GM23338 (cell line): ENCODE measurements around the gene FTO. TPM values are rescaled to one million over a fixed set of nuclear protein-coding genes. Genes with fewer than 3 reads are reported as not detected.

Experiments
- ATAC-seq: fragments of 200-7000 bp; cut with Tn5 transposase; 3 replicates; pipeline ENCODE4 v1.9.1; 2020
- DNase-seq: peaks from one replicate; pipeline ENCODE4 v3.0.0-alpha.2; 2015; ENCODE audit warnings: low spot score
- H2AFZ ChIP-seq: fragments of 200-600 bp; sonication (generic); 2 replicates; pipeline ENCODE4 v1.8.0; 2016; ENCODE audit warnings: antibody characterized with exemption, mild to moderate bottlenecking, moderate library complexity
- H3F3A ChIP-seq: fragments of 200-600 bp; sonication (generic); replicated peaks from 2 replicates; pipeline ENCODE4 v1.8.0; 2017; ENCODE audit warnings: antibody characterized with exemption, mixed run types, low read depth
- H3K27ac ChIP-seq: fragments of 200-600 bp; sonication (generic); 2 replicates; pipeline ENCODE4 v1.6.1; 2016; ENCODE audit warnings: low read depth
- H3K27me3 ChIP-seq: fragments of 200-600 bp; sonication (generic); 2 replicates; pipeline ENCODE4 v1.8.0; 2016; ENCODE audit warnings: mild to moderate bottlenecking, mixed run types, moderate library complexity; ENCODE audit not compliant: insufficient read depth
- H3K36me3 ChIP-seq: fragments of 200-600 bp; sonication (generic); 2 replicates; pipeline ENCODE4 v1.8.0; 2016; ENCODE audit warnings: mild to moderate bottlenecking; ENCODE audit not compliant: insufficient read depth
- H3K4me1 ChIP-seq: fragments of 200-600 bp; sonication (generic); 2 replicates; pipeline ENCODE4 v1.8.0; 2016; ENCODE audit warnings: mild to moderate bottlenecking, moderate library complexity; ENCODE audit not compliant: insufficient read depth
- H3K4me2 ChIP-seq: fragments of 200-600 bp; sonication (generic); 2 replicates; pipeline ENCODE4 v1.7.1; 2017; ENCODE audit warnings: mixed run types
- H3K4me3 ChIP-seq: fragments of 200-600 bp; sonication (generic); 2 replicates; pipeline ENCODE4 v1.6.1; 2016; ENCODE audit warnings: mixed run types
- H3K79me2 ChIP-seq: fragments of 200-600 bp; sonication (generic); replicated peaks from 2 replicates; pipeline ENCODE4 v1.8.0; 2017; ENCODE audit warnings: mild to moderate bottlenecking; ENCODE audit not compliant: insufficient read depth
- H3K9me2 ChIP-seq: fragments of 200-600 bp; sonication (generic); 2 replicates; pipeline ENCODE4 v1.8.0; 2017; ENCODE audit not compliant: insufficient read depth
- H4K20me1 ChIP-seq: fragments of 200-600 bp; sonication (generic); replicated peaks from 2 replicates; pipeline ENCODE4 v1.8.0; 2017; ENCODE audit warnings: mild to moderate bottlenecking; ENCODE audit not compliant: insufficient read depth
- H3K27ac Mint-ChIP-seq: 2 replicates; pipeline ENCODE4 v1.8.0; 2020; ENCODE audit warnings: inconsistent platforms, mild to moderate bottlenecking, moderate library complexity, mixed read lengths
- H3K27me3 Mint-ChIP-seq: 3 replicates; pipeline ENCODE4 v1.8.0; 2022; ENCODE audit warnings: low read depth, mild to moderate bottlenecking, moderate library complexity, mixed read lengths, inconsistent platforms; ENCODE audit not compliant: insufficient read depth, poor library complexity
- H3K36me3 Mint-ChIP-seq: 3 replicates; pipeline ENCODE4 v1.8.0; 2021; ENCODE audit warnings: low read depth, mild to moderate bottlenecking, inconsistent platforms, moderate library complexity, mixed read lengths
- H3K4me1 Mint-ChIP-seq: 3 replicates; pipeline ENCODE4 v1.8.0; 2020; ENCODE audit warnings: mild to moderate bottlenecking, inconsistent platforms, mixed read lengths
- H3K4me3 Mint-ChIP-seq: 3 replicates; pipeline ENCODE4 v1.8.0; 2021; ENCODE audit warnings: moderate library complexity, mild to moderate bottlenecking, inconsistent platforms, mixed read lengths
- H3K9me3 Mint-ChIP-seq: 3 replicates; pipeline ENCODE4 v1.8.0; 2020; ENCODE audit warnings: moderate library complexity, mild to moderate bottlenecking, inconsistent platforms, mixed read lengths
- EZH2 ChIP-seq: fragments of 200-600 bp; sonication (generic); IDR thresholded peaks from one replicate; pipeline ENCODE4 v1.8.0; 2017; ENCODE audit warnings: antibody characterized with exemption, mild to moderate bottlenecking, low read depth; ENCODE audit not compliant: unreplicated experiment
- STAT1 ChIP-seq: IDR thresholded peaks from one replicate; pipeline ENCODE4 v1.6.1; 2016; ENCODE audit warnings: antibody characterized with exemption; ENCODE audit not compliant: unreplicated experiment
- ZNF114 ChIP-seq: fragments of 250-450 bp; sonication (Bioruptor Pico); IDR thresholded peaks from 2 replicates; pipeline ENCODE4 v1.5.0; 2020; ENCODE audit warnings: mild to moderate bottlenecking, moderate library complexity
- ZNF331 ChIP-seq: fragments of 250-450 bp; sonication (Bioruptor Pico); IDR thresholded peaks from 2 replicates; pipeline ENCODE4 v1.5.0; 2020; ENCODE audit warnings: low read depth, mild to moderate bottlenecking, moderate library complexity
- polyA plus RNA-seq: library from polyadenylated mRNA; unstranded; fragments of >200 nt; fragmentation: Nextera tagmentation; extraction: Ambion mirVana; gene quantifications from 2 replicates; pipeline ENCODE4 v1.2.1, GENCODE V29; 2016
- total RNA-seq: library from RNA; depleted of rRNA; stranded (reverse); fragments of >200 nt; shearing (Covaris generic); gene quantifications from 2 replicates; pipeline ENCODE4 v1.2.3, GENCODE V29; 2014
- TF ChIP-seq, protein P1 (sequence below): fragments of 250-450 bp; sonication (Bioruptor Pico); IDR thresholded peaks from 2 replicates; pipeline ENCODE4 v1.5.0; 2020; ENCODE audit warnings: mild to moderate bottlenecking, moderate library complexity
- TF ChIP-seq, protein P2 (sequence below): IDR thresholded peaks from one replicate; pipeline ENCODE4 v1.6.1; 2018; ENCODE audit warnings: antibody characterized with exemption; ENCODE audit not compliant: unreplicated experiment

FTO gene
- total and polyA plus RNA-seq, 2 experiments from 2014 or later, result 17.7 to 69.6 TPM

GRCh38 chr16:53952215-53953208, 248.6 kb downstream of the FTO start:
- no peak overlapping the region for H3K27ac Mint-ChIP-seq
- H3K27ac ChIP-seq, result no peak overlapping the region
- H3K4me2 ChIP-seq, result no peak overlapping the region

More at GRCh38 chr16:53952215-53953208, 248.6 kb downstream of the FTO start:
- Histone ChIP-seq H3K79me2 (no peaks in the 10 kb centered on the region), H3K36me3 (no peaks in the 10 kb centered on the region), H3K9me2 (no peaks in the 10 kb centered on the region), H3K4me3 (no peak overlapping the region), H3K27me3 (no peaks in the 10 kb centered on the region), H2AFZ (no peak overlapping the region), H4K20me1 (peaks cover 4% of the 10 kb centered on the region; the same call in 1 of the 2 replicates), H3K4me1 (no peaks in the 10 kb centered on the region), H3F3A (no peaks in the 10 kb centered on the region)
- no peak for ATAC-seq
- H3K4me1 Mint-ChIP-seq, result no peaks in the 10 kb centered on the region; the same call in 2 of the 3 replicates
- no peak for DNase-seq
- no peaks in the 10 kb centered on the region for H3K9me3 Mint-ChIP-seq
- no peak overlapping the region for H3K4me3 Mint-ChIP-seq
- no peak for TF ChIP-seq EZH2
- no peak for TF ChIP-seq STAT1
- TF ChIP-seq, protein P1, sequence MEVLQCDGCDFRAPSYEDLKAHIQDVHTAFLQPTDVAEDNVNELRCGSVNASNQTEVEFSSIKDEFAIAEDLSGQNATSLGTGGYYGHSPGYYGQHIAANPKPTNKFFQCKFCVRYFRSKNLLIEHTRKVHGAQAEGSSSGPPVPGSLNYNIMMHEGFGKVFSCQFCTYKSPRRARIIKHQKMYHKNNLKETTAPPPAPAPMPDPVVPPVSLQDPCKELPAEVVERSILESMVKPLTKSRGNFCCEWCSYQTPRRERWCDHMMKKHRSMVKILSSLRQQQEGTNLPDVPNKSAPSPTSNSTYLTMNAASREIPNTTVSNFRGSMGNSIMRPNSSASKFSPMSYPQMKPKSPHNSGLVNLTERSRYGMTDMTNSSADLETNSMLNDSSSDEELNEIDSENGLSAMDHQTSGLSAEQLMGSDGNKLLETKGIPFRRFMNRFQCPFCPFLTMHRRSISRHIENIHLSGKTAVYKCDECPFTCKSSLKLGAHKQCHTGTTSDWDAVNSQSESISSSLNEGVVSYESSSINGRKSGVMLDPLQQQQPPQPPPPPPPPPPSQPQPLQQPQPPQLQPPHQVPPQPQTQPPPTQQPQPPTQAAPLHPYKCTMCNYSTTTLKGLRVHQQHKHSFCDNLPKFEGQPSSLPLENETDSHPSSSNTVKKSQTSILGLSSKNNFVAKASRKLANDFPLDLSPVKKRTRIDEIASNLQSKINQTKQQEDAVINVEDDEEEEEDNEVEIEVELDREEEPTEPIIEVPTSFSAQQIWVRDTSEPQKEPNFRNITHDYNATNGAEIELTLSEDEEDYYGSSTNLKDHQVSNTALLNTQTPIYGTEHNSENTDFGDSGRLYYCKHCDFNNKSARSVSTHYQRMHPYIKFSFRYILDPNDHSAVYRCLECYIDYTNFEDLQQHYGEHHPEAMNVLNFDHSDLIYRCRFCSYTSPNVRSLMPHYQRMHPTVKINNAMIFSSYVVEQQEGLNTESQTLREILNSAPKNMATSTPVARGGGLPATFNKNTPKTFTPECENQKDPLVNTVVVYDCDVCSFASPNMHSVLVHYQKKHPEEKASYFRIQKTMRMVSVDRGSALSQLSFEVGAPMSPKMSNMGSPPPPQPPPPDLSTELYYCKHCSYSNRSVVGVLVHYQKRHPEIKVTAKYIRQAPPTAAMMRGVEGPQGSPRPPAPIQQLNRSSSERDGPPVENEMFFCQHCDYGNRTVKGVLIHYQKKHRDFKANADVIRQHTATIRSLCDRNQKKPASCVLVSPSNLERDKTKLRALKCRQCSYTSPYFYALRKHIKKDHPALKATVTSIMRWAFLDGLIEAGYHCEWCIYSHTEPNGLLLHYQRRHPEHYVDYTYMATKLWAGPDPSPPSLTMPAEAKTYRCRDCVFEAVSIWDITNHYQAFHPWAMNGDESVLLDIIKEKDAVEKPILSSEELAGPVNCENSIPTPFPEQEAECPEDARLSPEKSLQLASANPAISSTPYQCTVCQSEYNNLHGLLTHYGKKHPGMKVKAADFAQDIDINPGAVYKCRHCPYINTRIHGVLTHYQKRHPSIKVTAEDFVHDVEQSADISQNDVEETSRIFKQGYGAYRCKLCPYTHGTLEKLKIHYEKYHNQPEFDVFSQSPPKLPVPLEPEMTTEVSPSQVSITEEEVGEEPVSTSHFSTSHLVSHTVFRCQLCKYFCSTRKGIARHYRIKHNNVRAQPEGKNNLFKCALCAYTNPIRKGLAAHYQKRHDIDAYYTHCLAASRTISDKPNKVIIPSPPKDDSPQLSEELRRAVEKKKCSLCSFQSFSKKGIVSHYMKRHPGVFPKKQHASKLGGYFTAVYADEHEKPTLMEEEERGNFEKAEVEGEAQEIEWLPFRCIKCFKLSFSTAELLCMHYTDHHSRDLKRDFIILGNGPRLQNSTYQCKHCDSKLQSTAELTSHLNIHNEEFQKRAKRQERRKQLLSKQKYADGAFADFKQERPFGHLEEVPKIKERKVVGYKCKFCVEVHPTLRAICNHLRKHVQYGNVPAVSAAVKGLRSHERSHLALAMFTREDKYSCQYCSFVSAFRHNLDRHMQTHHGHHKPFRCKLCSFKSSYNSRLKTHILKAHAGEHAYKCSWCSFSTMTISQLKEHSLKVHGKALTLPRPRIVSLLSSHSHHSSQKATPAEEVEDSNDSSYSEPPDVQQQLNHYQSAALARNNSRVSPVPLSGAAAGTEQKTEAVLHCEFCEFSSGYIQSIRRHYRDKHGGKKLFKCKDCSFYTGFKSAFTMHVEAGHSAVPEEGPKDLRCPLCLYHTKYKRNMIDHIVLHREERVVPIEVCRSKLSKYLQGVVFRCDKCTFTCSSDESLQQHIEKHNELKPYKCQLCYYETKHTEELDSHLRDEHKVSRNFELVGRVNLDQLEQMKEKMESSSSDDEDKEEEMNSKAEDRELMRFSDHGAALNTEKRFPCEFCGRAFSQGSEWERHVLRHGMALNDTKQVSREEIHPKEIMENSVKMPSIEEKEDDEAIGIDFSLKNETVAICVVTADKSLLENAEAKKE, result no peak
- TF ChIP-seq, protein P2, sequence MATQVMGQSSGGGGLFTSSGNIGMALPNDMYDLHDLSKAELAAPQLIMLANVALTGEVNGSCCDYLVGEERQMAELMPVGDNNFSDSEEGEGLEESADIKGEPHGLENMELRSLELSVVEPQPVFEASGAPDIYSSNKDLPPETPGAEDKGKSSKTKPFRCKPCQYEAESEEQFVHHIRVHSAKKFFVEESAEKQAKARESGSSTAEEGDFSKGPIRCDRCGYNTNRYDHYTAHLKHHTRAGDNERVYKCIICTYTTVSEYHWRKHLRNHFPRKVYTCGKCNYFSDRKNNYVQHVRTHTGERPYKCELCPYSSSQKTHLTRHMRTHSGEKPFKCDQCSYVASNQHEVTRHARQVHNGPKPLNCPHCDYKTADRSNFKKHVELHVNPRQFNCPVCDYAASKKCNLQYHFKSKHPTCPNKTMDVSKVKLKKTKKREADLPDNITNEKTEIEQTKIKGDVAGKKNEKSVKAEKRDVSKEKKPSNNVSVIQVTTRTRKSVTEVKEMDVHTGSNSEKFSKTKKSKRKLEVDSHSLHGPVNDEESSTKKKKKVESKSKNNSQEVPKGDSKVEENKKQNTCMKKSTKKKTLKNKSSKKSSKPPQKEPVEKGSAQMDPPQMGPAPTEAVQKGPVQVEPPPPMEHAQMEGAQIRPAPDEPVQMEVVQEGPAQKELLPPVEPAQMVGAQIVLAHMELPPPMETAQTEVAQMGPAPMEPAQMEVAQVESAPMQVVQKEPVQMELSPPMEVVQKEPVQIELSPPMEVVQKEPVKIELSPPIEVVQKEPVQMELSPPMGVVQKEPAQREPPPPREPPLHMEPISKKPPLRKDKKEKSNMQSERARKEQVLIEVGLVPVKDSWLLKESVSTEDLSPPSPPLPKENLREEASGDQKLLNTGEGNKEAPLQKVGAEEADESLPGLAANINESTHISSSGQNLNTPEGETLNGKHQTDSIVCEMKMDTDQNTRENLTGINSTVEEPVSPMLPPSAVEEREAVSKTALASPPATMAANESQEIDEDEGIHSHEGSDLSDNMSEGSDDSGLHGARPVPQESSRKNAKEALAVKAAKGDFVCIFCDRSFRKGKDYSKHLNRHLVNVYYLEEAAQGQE, result no peak
- TF ChIP-seq ZNF114 (CRISPR knock-in tag), result no peak
- TF ChIP-seq ZNF331 (CRISPR knock-in tag), result no peak
- no peaks in the 10 kb centered on the region for H3K36me3 Mint-ChIP-seq
- no peaks in the 10 kb centered on the region for H3K27me3 Mint-ChIP-seq
